ENCODE data around the gene ACTR8. TPM values are rescaled to one million over a fixed set of nuclear protein-coding genes. Genes with fewer than 3 reads are reported as not detected.

Gene ACTR8
- total RNA-seq, 2 experiments from 2014 or later = 13.7 to 14.3 TPM

DNA sequence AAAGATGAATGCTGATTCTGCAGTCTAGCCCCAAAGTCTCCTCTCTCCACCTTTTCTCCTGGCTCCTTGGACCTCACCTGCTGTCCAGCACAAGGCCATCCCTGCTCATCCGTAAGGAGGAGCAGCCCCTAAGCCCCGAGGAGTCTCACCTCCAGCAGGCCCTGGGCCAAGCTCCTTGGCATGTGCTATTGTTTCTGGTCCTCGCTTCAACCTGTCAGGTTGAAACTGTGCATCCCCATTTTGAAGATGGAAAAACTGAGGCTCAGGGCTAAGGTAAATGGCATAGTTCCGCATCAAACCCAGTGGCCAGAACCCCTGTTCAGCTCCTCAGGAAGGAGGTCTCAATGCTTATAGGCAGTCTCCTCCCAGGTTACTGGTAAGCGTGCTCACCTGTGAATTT lies 61.9 kb downstream of the ACTR8 start:
- POLR2A ChIA-PET = no interaction called here
- H3K36me3 Mint-ChIP-seq (ENCODE audit: low read depth) = no peaks in the 10 kb centered on the region

GRCh38 chr3:53819163-53819868 lies 62.6 kb downstream of the ACTR8 start:
- ChIA-PET POLR2A (no interaction called here), CTCF (no interaction called here)
- intact Hi-C loops (cut with DNase I, micrococcal nuclease) = no loop called here
- no peak overlapping the region for H3K4me3 ChIP-seq (ENCODE audit: low read length)
- Mint-ChIP-seq H3K36me3 (ENCODE audit: low read depth) (no peaks in the 10 kb centered on the region), H3K27me3 (no peaks in the 10 kb centered on the region), H3K27ac (no peak overlapping the region), H3K9me3 (no peaks in the 10 kb centered on the region), H3K4me3 (no peak overlapping the region), H3K4me1 (ENCODE audit: low read depth) (no peaks in the 10 kb centered on the region)
- no peak overlapping the region for H3K27ac ChIP-seq (ENCODE audit: low read depth in 1 of 2, low read length in 2 of 2)
- DNase-seq (no peak), ATAC-seq (ENCODE audit: poor library complexity) (no peak)
- H3K36me3 ChIP-seq (ENCODE audit: insufficient read depth, low read length) = no peaks in the 10 kb centered on the region
- no peaks in the 10 kb centered on the region for H3K27me3 ChIP-seq (ENCODE audit: control insufficient read depth in 1 of 2, insufficient read depth in 2 of 2, low read length in 2 of 2)
- TF ChIP-seq, protein P1, sequence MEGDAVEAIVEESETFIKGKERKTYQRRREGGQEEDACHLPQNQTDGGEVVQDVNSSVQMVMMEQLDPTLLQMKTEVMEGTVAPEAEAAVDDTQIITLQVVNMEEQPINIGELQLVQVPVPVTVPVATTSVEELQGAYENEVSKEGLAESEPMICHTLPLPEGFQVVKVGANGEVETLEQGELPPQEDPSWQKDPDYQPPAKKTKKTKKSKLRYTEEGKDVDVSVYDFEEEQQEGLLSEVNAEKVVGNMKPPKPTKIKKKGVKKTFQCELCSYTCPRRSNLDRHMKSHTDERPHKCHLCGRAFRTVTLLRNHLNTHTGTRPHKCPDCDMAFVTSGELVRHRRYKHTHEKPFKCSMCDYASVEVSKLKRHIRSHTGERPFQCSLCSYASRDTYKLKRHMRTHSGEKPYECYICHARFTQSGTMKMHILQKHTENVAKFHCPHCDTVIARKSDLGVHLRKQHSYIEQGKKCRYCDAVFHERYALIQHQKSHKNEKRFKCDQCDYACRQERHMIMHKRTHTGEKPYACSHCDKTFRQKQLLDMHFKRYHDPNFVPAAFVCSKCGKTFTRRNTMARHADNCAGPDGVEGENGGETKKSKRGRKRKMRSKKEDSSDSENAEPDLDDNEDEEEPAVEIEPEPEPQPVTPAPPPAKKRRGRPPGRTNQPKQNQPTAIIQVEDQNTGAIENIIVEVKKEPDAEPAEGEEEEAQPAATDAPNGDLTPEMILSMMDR (IDR thresholded peaks at IDR 0.05) = no peak
- no peaks in the 10 kb centered on the region for H3K9me3 ChIP-seq (ENCODE audit: control insufficient read depth in 1 of 2, insufficient read depth in 1 of 2, low read length in 2 of 2)
- peaks cover 5% of the 10 kb centered on the region for H3K4me1 ChIP-seq (ENCODE audit: insufficient read depth, low read length)

More for the DNA sequence above, 61.9 kb downstream of the ACTR8 start:
- no peak overlapping the region for H3K27ac Mint-ChIP-seq
- H3K4me3 ChIP-seq (ENCODE audit: low read length) = no peak overlapping the region
- TF ChIP-seq, protein P1 (IDR thresholded peaks at IDR 0.05) = no peak
- no peaks in the 10 kb centered on the region for H3K27me3 Mint-ChIP-seq
- DNase-seq = no peak
- CTCF ChIA-PET = no interaction called here
- peaks cover 5% of the 10 kb centered on the region for H3K4me1 ChIP-seq (ENCODE audit: insufficient read depth, low read length)
- H3K27me3 ChIP-seq (ENCODE audit: control insufficient read depth in 1 of 2, insufficient read depth in 2 of 2, low read length in 2 of 2) = no peaks in the 10 kb centered on the region
- ATAC-seq (ENCODE audit: poor library complexity) = no peak
- H3K36me3 ChIP-seq (ENCODE audit: insufficient read depth, low read length) = no peaks in the 10 kb centered on the region
- no peak overlapping the region for H3K4me3 Mint-ChIP-seq
- intact Hi-C loops (cut with DNase I, micrococcal nuclease) = no loop called here
- H3K9me3 ChIP-seq (ENCODE audit: control insufficient read depth in 1 of 2, insufficient read depth in 1 of 2, low read length in 2 of 2) = no peaks in the 10 kb centered on the region
- no peaks in the 10 kb centered on the region for H3K9me3 Mint-ChIP-seq
- no peak overlapping the region for H3K27ac ChIP-seq (ENCODE audit: low read depth in 1 of 2, low read length in 2 of 2)
- no peaks in the 10 kb centered on the region for H3K4me1 Mint-ChIP-seq (ENCODE audit: low read depth)

- peaks cover 5% of the 10 kb centered on the region for H3K4me1 ChIP-seq (ENCODE audit: insufficient read depth, low read length)
- H3K36me3 ChIP-seq (ENCODE audit: insufficient read depth, low read length) = no peaks in the 10 kb centered on the region
- Mint-ChIP-seq H3K36me3 (ENCODE audit: low read depth) (no peaks in the 10 kb centered on the region), H3K4me3 (no peak overlapping the region), H3K27ac (no peak overlapping the region), H3K9me3 (no peaks in the 10 kb centered on the region), H3K27me3 (no peaks in the 10 kb centered on the region), H3K4me1 (ENCODE audit: low read depth) (no peaks in the 10 kb centered on the region)
- no peak for ATAC-seq (ENCODE audit: poor library complexity)
- intact Hi-C loops (cut with DNase I, micrococcal nuclease) = no loop called here
- ChIA-PET POLR2A (no interaction called here), CTCF (no interaction called here)
- no peak overlapping the region for H3K27ac ChIP-seq (ENCODE audit: low read depth in 1 of 2, low read length in 2 of 2)
- no peak overlapping the region for H3K4me3 ChIP-seq (ENCODE audit: low read length)
- H3K27me3 ChIP-seq (ENCODE audit: control insufficient read depth in 1 of 2, insufficient read depth in 2 of 2, low read length in 2 of 2) = no peaks in the 10 kb centered on the region
- DNase-seq = no peak
- TF ChIP-seq, protein P1 (IDR thresholded peaks at IDR 0.05) = no peak
- H3K9me3 ChIP-seq (ENCODE audit: control insufficient read depth in 1 of 2, insufficient read depth in 1 of 2, low read length in 2 of 2) = no peaks in the 10 kb centered on the region
Measured at GRCh38 chr3:53818221-53819162, 63.5 kb downstream of the ACTR8 start.

Measured in CD4-positive, alpha-beta T cell (primary cell).